DLD1 (cell line): Measurements from ENCODE around the gene LILRA5.
"Not testable (repeated sequence)": the region's sequence is repeated elsewhere in the genome, so short reads cannot be mapped to it uniquely, and the experiment has no call there.

Source experiments
- in situ Hi-C: cut with HindIII; loops from 2 replicates; pipeline ENCODE4 v1.10.0; 2017; ENCODE audit warnings: low sequenced_read_pairs

Gene LILRA5

GRCh38 chr19:54335164-54335563 is 22.2 kb upstream of the LILRA5 start:
- in situ Hi-C loops, result no loop called here

- in situ Hi-C loops, result no loop called here
Observed at GRCh38 chr19:54333586-54334298, 20.8 kb upstream of the LILRA5 start.

- in situ Hi-C loops, result no loop called here
Observed at GRCh38 chr19:54332149-54332548, 19.2 kb upstream of the LILRA5 start.

- in situ Hi-C loops, result no loop called here
Observed at GRCh38 chr19:54331626-54332025, 18.7 kb upstream of the LILRA5 start.

GRCh38 chr19:54329476-54330165 is 16.7 kb upstream of the LILRA5 start:
- in situ Hi-C loops, result no loop called here

GRCh38 chr19:54328781-54329180 is 15.8 kb upstream of the LILRA5 start:
- in situ Hi-C loops, result not testable (repeated sequence)

GRCh38 chr19:54325631-54326030 is 12.7 kb upstream of the LILRA5 start:
- in situ Hi-C loops, result no loop called here

- in situ Hi-C loops, result no loop called here
Observed at GRCh38 chr19:54325194-54325621, 12.2 kb upstream of the LILRA5 start.

- in situ Hi-C loops, result no loop called here
Observed at GRCh38 chr19:54324071-54324470, 11.1 kb upstream of the LILRA5 start.

GRCh38 chr19:54322934-54323333 is 10.0 kb upstream of the LILRA5 start:
- in situ Hi-C loops, result not testable (repeated sequence)

- in situ Hi-C loops, result not testable (repeated sequence)
Observed at GRCh38 chr19:54322295-54322694, 9.3 kb upstream of the LILRA5 start.

GRCh38 chr19:54319892-54320670 is 7.1 kb upstream of the LILRA5 start:
- in situ Hi-C loops, result no loop called here

- in situ Hi-C loops, result no loop called here
Observed at GRCh38 chr19:54319049-54319448, 6.1 kb upstream of the LILRA5 start.

GRCh38 chr19:54317965-54318240 is 4.9 kb upstream of the LILRA5 start:
- in situ Hi-C loops, result no loop called here

- in situ Hi-C loops, result no loop called here
Observed at GRCh38 chr19:54317108-54317964, 4.4 kb upstream of the LILRA5 start.

- in situ Hi-C loops, result no loop called here
Observed at GRCh38 chr19:54316746-54317107, 3.8 kb upstream of the LILRA5 start.

- in situ Hi-C loops, result no loop called here
Observed at GRCh38 chr19:54315956-54316355, 3.0 kb upstream of the LILRA5 start.

- in situ Hi-C loops, result no loop called here
Observed at GRCh38 chr19:54312011-54312410, 955 bp downstream of the LILRA5 start.

GRCh38 chr19:54311486-54311885 is 1.5 kb downstream of the LILRA5 start:
- in situ Hi-C loops, result no loop called here

- in situ Hi-C loops, result no loop called here
Observed at GRCh38 chr19:54310543-54310942, 2.4 kb downstream of the LILRA5 start.

GRCh38 chr19:54309811-54310210 is 3.2 kb downstream of the LILRA5 start:
- in situ Hi-C loops, result no loop called here
